D721Med (cell line): ENCODE results near the gene ARID1B.

Source experiments
- DNase-seq: peaks from one replicate; pipeline ENCODE4 v3.0.0; 2011; ENCODE audit warnings: low spot score; ENCODE audit not compliant: insufficient read length
- FAIRE-seq: peaks from 2 replicates; lab custom pipeline; 2011; peaks lifted over from hg19 to GRCh38; lab: Jason Lieb, UNC
- CTCF ChIP-seq: IDR thresholded peaks from 2 replicates; pipeline ENCODE4 v1.5.1; 2012; ENCODE audit warnings: mild to moderate bottlenecking, control low read depth; ENCODE audit not compliant: insufficient read depth; ENCODE audit errors: missing control alignments

The ARID1B gene

DNA sequence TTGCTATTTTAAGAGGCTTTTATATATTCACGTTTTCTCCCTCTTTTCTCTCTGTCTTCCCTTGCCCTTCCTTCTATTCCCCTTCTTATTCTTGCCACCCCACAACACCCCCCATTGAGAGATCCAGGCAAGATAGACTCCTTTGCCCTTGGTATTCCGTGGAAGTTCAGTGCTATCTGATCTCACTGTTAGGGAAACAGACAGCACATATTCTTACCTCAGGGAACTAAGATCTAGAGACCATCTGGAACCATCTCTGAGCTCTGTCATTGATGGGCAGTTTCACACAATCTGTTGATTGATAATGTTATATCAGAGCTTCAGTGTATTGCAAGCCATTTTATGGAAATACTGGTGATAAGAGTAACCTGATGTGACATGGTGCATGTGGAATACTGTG is 228.8 kb downstream of the ARID1B start:
- no peak for DNase-seq
- FAIRE-seq: no peak
- no peak for TF ChIP-seq CTCF

- DNase-seq: no peak
Observed at GRCh38 chr6:157008568-157008967, 231.4 kb downstream of the ARID1B start.

GRCh38 chr6:157012355-157012754 is 235.2 kb downstream of the ARID1B start:
- FAIRE-seq: no peak
- no peak for TF ChIP-seq CTCF
- DNase-seq: no peak

More at GRCh38 chr6:157008568-157008967, 231.4 kb downstream of the ARID1B start:
- no peak for FAIRE-seq
- TF ChIP-seq CTCF: no peak

- no peak for DNase-seq
- no peak for FAIRE-seq
- no peak for TF ChIP-seq CTCF
Observed at GRCh38 chr6:157013649-157014304, 236.6 kb downstream of the ARID1B start.

DNA sequence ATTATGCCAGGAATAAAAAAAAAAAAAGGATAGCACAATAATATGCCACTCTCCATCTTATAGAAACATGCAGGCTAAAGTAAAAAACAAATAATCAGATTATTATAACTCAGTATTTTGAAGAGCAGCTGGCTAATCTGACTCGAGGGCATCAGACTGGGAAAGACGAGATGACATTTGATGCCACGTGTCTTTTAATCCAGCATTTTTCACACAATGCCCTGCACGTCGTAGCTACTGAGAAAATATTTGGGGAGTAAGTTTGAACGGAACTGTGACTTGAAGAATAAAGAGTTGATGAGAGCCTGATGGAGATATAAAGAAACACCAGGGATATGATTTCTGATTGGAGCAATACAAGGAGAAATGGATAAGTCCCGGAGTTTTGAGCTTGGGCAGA is 237.7 kb downstream of the ARID1B start:
- no peak for TF ChIP-seq CTCF
- DNase-seq (no peak), FAIRE-seq (peak; percentile 41)

DNA sequence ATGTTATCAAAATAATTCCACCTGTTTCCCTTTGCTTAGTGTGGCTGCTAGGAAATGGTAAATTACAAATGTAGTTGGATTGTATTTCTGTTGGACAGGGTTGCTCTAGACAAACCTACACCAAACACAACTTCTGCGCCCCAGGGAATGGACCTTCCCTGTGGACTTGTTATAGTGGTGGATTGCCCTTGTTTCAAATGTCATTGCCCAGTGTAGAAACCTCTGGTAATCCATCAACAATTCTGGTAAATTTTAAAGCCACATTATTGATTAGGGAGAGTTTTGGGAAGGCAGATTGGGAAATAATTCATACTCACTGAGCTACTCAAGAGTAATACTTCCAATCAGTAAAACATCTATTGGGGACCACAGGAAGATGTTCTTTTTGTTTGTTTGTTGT is 239.8 kb downstream of the ARID1B start:
- DNase-seq: no peak
- TF ChIP-seq CTCF: no peak
- FAIRE-seq: no peak

- DNase-seq (no peak), FAIRE-seq (no peak)
- no peak for TF ChIP-seq CTCF
Observed at GRCh38 chr6:157017861-157018260, 240.7 kb downstream of the ARID1B start.
